AML-193 (cell line): ENCODE results near the gene SLC25A30.
"Not testable (repeated sequence)": the region's sequence is repeated elsewhere in the genome, so short reads cannot be mapped to it uniquely, and the experiment has no call there.

Experiments
- DNase-seq, 2 experiments: peaks; one replicate each; lab custom pipeline; 2025; lab: John Stamatoyannopoulos, UW

SLC25A30 gene

GRCh38 chr13:45367358-45367757 lies 50.8 kb downstream of the SLC25A30 start:
- DNase-seq = peak in 1 of 2 experiments; percentile 14

GRCh38 chr13:45365558-45365885 lies 52.7 kb downstream of the SLC25A30 start:
- no peak for DNase-seq

GRCh38 chr13:45364876-45365557 lies 53.2 kb downstream of the SLC25A30 start:
- DNase-seq = no peak

- DNase-seq = no peak
Measured at GRCh38 chr13:45362939-45363338, 55.2 kb downstream of the SLC25A30 start.

GRCh38 chr13:45361596-45362206 lies 56.5 kb downstream of the SLC25A30 start:
- no peak for DNase-seq

- DNase-seq = no peak
Measured at GRCh38 chr13:45356966-45357672, 61.1 kb downstream of the SLC25A30 start.

GRCh38 chr13:45353895-45354294 lies 64.3 kb downstream of the SLC25A30 start:
- DNase-seq = no peak

- DNase-seq = no peak
Measured at GRCh38 chr13:45352031-45352430, 66.1 kb downstream of the SLC25A30 start.

GRCh38 chr13:45350152-45350551 lies 68.0 kb downstream of the SLC25A30 start:
- no peak for DNase-seq

- no peak for DNase-seq
Measured at GRCh38 chr13:45349438-45349837, 68.7 kb downstream of the SLC25A30 start.

GRCh38 chr13:45344064-45344463 lies 74.1 kb downstream of the SLC25A30 start:
- DNase-seq = not testable (repeated sequence)
